Stromal cell of bone marrow (primary cell): ENCODE data around the gene IRF9.

Source experiments
- DNase-seq: peaks from one replicate; pipeline ENCODE4 v3.0.0-alpha.2; 2012; ENCODE audit warnings: low read depth

The IRF9 gene

GRCh38 chr14:24178399-24179178, 17.5 kb downstream of the IRF9 start:
- DNase-seq, result no peak

GRCh38 chr14:24179294-24179960, 18.4 kb downstream of the IRF9 start:
- DNase-seq, result no peak

GRCh38 chr14:24179961-24180796, 19.1 kb downstream of the IRF9 start:
- DNase-seq, result peak; percentile 86

GRCh38 chr14:24181371-24182077, 20.5 kb downstream of the IRF9 start:
- no peak for DNase-seq

GRCh38 chr14:24182110-24182882, 21.2 kb downstream of the IRF9 start:
- DNase-seq, result no peak

- no peak for DNase-seq
Observed at GRCh38 chr14:24183014-24183481, 22.0 kb downstream of the IRF9 start.

- no peak for DNase-seq
Observed at GRCh38 chr14:24184104-24184970, 23.3 kb downstream of the IRF9 start.

GRCh38 chr14:24185026-24185425, 24.0 kb downstream of the IRF9 start:
- DNase-seq, result no peak

- no peak for DNase-seq
Observed at GRCh38 chr14:24185741-24186140, 24.7 kb downstream of the IRF9 start.

- DNase-seq, result no peak
Observed at GRCh38 chr14:24186831-24187538, 25.9 kb downstream of the IRF9 start.

- DNase-seq, result no peak
Observed at GRCh38 chr14:24187539-24187915, 26.5 kb downstream of the IRF9 start.

GRCh38 chr14:24188251-24189058, 27.4 kb downstream of the IRF9 start, which contains the start of gene IPO4:
IPO4 (minus strand) TSS chr14:24188816; CDS start chr14:24188787, 29 bp downstream.
- peak; percentile 95 for DNase-seq

- no peak for DNase-seq
Observed at GRCh38 chr14:24189059-24189375, 28.0 kb downstream of the IRF9 start.

GRCh38 chr14:24189460-24189859, 28.4 kb downstream of the IRF9 start:
- DNase-seq, result no peak

GRCh38 chr14:24190416-24190815, 29.4 kb downstream of the IRF9 start:
- DNase-seq, result no peak

- DNase-seq, result no peak
Observed at GRCh38 chr14:24192933-24193332, 31.9 kb downstream of the IRF9 start.

- DNase-seq, result no peak
Observed at GRCh38 chr14:24194186-24194872, 33.3 kb downstream of the IRF9 start.

GRCh38 chr14:24194873-24195185, 33.8 kb downstream of the IRF9 start:
- DNase-seq, result no peak
